HG02759 (cell line): ENCODE results near the gene CXCL16.
A peak's percentile ranks its signal among the peaks of the same experiment; 100 is the strongest.

Experiments used
- ATAC-seq: cut with Tn5 transposase; IDR thresholded peaks from one replicate; pipeline ENCODE4 v1.9.1; 2021; ENCODE audit warnings: mild to moderate bottlenecking, moderate library complexity; ENCODE audit not compliant: unreplicated experiment

CXCL16 gene

DNA sequence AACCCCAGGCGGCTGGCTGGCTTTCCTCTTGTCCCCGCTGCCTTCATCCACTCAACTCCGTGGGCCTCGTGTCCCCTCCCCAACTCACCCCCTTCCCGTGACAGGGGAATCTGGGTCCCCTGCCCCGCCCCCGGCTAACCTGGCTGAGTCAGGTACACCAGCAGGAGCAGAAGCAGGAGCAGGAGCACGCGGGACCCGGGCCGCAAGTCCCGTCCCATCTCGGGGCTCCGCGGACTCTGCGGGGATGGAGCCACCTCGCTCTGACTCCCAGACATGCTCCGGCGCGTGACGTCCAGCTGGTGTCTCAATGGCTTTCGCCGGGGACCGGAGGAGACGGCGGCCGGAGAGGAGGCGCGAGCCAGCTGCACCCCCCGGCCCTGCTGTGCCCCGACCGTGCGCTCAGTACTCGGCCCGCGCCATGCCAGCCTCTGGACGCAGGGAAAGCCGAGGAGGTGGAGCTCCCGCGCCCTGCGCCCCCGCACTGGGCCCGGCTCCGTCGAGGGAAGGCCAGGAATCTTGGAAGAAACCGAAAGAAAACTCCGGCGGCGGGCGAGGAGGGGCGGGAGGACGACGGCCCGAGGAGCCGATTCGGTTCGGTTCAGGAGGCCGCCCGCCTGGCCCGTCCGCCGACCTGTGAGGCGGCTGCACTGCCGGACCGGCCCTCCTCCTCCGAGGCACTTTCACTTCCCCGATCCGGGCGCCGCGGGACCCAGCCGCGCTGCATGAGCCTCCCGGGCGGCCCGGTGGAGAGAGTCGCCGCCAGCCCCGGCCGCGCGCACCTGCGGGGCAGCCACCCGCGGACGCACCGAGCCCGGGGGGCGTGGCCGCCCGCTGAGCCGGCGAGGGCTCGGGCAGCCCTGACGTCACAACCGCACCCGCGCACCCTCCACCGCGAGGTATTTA is at the start of gene CXCL16, which contains the start of gene ZMYND15:
Gene CXCL16, minus strand, starts transcription at position 807 of the 903 bp plus-strand sequence. Its CDS starts 589 bp downstream, at position 218.
Gene ZMYND15, plus strand, starts transcription at position 712 of the 903 bp plus-strand sequence. CDS start 716 bp downstream, outside the sequence.
- peak; percentile 55 for ATAC-seq

DNA sequence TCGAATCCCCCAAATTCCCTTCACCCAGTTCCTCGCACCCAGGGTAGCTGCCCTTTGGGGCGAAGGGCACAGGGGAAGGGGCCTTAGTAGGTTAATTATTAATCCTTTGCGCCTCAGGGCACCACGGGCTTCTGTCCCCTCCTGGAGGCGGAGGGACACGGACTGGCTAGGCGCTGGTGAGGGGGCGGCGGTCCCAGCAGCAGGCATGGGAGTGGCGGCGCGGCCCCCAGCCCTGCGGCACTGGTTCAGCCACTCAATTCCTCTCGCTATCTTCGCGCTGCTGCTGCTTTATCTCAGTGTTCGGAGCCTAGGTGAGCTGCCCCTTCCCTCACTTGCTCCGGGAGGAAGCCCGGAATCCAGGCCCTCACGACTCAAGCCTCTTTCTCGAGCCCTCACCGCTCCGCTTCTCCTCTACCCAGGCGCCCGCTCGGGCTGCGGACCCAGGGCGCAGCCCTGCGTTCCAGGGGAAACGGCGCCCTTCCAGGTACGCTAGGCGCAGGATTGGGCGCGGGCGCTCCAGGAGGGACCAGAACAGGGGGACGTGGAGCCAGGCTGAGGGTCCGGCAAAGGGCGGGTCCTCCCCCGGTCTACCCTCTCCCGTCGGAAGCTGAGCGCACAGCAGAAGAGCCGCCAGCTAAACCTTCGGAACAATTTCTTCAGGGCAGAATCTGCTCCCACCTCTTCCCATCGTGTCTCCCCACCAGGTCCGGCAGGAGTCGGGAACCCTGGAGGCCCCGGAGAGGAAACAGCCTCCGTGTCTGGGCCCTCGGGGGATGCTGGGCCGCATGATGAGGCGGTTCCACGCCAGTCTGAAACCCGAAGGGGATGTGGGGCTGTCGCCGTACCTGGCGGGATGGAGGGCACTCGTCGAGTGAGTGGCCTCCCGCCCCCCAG is 49.3 kb upstream of the CXCL16 start, which contains the start of gene GLTPD2:
Gene GLTPD2, plus strand, starts transcription at position 158 of the 894 bp plus-strand sequence. Its CDS starts 48 bp downstream, at position 206.
- ATAC-seq: no peak

DNA sequence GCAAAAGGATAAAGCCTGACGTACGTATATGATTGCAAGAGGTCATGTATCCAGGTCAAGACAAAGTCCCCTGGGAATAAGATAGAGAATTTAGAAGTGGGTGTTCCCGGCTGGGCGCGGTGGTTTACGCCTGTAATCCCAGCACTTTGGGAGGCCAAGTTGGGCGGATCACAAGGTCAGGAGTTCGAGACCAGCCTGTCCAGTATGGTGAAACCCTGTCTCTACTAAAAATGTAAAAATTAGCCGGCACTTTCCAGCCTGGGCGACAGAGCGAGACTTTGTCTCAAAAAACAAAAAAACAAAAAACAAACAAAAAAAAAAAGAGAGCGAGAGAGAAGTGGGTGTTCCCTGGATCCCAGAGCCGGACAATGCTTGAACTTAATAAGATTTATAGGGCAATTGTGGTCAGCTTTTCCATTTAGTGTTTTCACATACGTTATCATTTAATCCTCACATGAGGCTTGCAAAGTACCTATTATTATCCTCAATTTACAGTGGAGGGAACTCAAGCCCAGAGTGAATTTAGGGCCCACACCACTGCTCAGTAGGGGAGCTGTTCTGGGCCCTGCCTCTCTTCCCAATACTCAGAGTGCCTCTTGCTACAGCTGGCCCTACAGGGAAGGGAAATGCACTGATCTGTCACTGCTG is 48.6 kb upstream of the CXCL16 start:
- ATAC-seq: no peak

GRCh38 chr17:4786516-4786915 is 46.8 kb upstream of the CXCL16 start:
- no peak for ATAC-seq

DNA sequence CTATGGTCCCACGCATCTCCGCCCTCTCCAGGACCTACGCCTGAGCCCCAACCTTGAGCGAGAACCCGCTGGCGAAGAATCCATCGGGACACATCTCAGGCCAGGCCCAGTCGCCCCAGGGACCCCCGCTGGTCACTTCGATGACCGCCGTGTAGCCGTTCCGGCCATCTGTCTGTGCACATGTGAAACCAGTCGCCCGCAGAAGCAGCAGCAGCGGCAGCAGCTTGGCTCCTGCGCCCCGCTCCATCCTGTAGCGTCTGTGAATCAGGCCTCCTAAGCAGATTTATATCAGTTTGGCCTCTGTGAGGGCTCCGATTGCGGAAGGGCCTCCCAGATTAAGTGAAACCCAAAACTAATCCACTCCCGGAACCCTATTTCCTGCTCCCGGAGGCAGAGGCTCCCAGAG is 46.4 kb upstream of the CXCL16 start, which contains the start of gene VMO1:
Gene VMO1, minus strand, starts transcription at position 259 of the 406 bp plus-strand sequence. Its CDS starts 12 bp downstream, at position 247.
- ATAC-seq: no peak

DNA sequence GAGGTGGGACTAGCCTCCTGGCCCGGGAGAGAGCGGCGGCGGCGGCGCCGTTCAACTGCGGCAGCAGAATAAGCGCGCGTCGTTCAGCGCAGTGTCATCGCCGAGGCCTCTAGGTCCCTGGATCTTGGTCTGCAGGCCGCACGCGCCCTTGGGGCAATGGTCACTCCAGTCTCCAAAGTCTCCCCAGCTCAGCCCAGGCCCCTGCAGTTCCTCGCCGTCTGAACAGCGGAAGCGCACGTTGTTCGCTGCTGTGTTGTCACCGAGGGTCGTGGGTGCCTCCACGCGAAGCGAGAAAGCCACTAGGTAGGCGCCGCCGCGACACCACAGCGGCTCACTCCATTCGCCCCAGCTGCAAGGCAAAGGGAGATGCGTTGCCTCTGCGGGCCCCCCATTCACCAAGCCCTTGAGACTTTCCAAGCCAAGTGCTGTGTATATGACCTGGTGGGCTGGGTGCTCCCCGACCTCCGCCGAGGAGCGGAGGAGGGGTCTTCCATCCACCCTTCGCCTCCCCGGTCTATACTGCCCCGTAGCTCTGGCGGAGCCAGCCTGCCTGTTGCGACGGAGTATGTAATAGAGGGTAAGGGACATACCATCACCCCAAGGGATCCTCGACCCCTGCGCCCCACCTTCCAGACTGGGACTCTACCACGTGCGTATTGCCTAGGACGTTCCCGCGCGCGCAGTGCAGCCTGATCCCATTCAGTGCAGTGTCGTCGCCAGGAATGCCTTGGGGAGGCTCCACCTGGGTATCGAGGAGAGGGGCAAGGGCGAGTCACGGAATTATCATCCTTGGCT is 45.8 kb upstream of the CXCL16 start:
- no peak for ATAC-seq

DNA sequence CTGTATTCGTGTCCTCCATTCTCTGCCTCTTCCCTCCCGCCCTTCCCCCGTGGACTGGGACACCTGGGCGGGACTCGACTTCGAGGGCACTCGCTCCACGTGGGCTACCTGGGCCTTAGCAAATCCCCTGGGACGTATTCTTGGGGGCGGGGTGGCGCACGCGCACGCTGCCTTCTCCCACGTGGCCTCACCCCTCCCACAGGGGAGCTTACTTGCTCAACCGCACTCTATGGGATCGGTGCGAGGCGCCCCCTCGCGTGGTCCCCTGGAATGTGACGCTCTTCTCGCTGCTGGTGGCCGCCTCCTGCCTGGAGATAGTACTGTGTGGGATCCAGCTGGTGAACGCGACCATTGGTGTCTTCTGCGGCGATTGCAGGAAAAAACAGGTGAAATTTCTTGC is 42.9 kb upstream of the CXCL16 start:
- no peak for ATAC-seq

DNA sequence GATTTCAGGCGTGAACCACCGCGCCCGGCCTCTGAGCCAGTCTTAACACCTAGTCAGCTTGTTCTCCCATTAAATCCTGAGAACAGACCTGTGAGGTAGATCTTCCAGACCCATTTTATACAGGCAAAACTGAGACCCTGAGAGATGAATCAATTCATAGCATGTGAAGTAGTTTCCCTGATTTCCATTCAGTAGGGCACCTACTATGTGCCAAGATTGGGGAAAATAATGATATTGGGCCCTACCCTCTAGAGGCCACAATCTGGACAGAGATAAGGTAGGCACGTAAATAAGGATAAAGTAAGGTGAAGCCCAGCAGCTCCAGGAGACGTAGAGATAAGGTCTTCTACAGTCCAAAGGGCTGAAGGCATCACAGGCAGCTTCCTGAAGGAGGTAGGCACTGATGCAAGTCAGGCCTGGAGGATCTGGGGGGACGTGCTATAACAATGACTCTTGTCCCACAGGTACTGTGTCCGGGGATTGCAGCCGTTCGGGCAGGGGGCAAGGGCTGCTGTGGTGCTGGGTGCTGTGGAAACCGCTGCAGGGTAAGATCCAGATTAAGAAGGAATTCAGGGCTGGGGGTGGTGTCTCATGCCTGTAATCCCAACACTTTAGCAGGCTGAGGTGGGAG is 40.7 kb upstream of the CXCL16 start:
- no peak for ATAC-seq

- no peak for ATAC-seq
Observed at GRCh38 chr17:4777969-4778760, 38.4 kb upstream of the CXCL16 start.

DNA sequence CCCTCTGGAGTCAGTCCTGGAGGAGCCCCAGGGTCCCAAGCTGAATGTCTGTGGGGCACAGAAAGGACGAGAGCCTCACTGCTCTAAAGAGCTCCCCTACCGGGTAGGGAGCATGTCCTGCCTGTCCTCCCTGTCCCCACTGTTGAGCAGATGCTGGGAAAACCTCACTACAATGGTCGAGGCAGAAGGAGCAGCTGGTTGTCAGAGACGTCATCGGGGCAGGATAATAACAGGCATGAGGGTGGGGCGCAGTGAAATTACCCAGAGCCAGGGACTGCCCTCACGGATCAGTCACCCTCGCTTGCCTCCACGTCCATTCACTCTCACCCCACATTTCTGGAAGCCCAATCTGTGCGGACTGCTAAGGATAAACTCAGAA is 32.5 kb upstream of the CXCL16 start:
- ATAC-seq: no peak

- ATAC-seq: no peak
Observed at GRCh38 chr17:4771519-4772234, 31.9 kb upstream of the CXCL16 start, which contains the start of gene TM4SF5. TSS of gene TM4SF5 (plus strand) at chr17:4771886. CDS start at chr17:4771923, 37 bp downstream.

DNA sequence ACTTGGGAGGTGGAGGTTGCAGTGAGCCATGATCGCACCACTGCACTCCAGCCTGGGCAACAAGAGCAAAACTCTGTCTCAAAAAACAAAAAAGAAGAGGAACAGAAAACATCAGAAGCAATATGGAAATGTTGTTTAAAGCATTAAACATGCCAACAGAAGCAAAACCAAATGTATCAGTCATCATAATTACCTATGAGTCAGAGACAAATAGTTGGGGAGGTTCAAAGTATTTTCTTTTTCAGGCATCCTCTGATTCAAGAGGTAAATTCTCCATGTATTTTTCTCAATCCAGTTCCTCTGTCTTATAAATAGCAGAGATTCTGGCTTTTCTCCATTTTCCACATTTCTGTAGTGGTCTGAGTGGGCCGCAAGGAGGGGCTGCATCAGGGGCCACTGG is 29.9 kb upstream of the CXCL16 start:
- no peak for ATAC-seq

GRCh38 chr17:4768298-4768697 is 28.6 kb upstream of the CXCL16 start:
- no peak for ATAC-seq

GRCh38 chr17:4766723-4767122 is 27.0 kb upstream of the CXCL16 start:
- no peak for ATAC-seq

DNA sequence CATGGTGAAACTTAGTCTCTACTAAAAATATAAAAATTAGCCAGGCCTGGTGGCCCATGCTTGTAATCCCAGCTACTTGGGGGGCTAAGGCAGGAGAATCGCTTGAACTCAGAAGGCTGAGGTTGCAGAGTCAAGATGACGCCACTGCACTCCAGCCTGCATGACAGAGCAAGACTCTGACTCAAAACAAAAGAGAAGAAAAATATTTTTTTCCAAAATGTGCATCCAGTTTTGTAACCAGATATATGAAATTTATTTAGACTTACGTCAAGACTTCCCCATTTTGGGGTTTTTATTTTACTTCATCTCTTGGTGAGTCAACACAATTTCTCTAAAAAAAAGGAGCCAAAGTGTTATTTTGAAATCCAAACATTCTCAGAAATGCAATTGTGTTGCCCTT is 26.5 kb upstream of the CXCL16 start:
- no peak for ATAC-seq

DNA sequence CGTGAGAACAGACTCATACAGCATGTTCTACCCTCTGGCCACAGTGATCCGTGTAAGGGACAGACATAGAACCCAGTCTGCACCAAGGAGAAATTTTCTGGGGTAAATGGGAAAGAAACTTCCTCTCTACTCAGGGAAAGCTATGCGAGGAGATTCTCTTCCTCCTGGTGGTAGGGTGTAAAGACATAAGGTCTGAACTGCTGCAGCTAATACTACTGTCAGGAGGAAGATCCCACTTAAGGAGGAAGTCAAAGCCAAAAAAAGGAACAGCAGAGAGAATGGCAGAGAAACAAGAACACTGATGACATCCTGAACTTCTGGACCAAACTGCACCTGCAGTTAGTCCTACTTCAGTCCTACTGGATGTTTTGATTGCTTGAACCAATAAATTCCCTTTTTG is 24.9 kb upstream of the CXCL16 start:
- ATAC-seq: no peak

DNA sequence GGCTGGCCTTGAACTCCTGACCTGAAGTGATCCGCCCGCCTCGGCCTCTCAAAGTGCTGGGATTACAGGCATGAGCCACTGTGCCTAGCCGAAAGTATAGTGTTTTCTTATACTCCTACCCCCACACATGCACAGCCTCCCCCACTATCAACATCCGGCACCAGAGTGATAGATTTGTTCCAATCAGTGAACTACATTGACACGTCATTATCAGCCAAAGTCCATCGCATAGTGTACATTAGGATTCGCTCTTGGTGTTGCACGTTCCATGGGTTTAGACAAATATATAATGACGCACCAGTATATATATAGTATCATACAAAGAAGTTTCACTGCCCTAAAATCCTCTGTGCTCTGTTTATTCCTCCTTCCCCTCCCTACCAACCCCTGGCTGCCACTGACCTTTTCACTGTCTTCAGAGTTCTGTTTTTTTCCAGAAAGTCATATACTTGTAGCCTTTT is 20.1 kb upstream of the CXCL16 start:
- ATAC-seq: no peak

DNA sequence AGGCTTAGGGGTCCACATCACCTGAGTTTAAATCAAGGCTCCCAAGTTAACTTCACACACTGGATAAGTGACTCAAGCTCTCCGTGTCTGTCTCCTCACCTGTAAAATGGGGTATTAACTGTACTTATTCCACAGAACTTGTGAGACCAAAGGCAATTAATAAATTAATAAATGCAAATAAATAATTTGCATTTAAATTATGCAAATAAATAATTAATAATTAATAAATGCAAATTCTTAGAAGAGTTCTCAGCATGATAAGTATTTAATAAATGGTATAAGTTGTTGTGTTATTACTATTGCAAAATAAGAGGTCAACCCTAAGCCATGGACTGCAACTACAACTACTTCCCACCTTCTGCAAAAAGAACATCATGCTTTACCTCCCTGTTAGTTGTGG is 13.7 kb upstream of the CXCL16 start:
- ATAC-seq: no peak
